Fibroblast of mammary gland (primary cell): ENCODE data around the gene NTS.

ENCODE experiments used
- DNase-seq: peaks from one replicate; pipeline ENCODE4 v3.0.0-alpha.2; 2010; ENCODE audit warnings: low read depth
- H3K4me3 ChIP-seq: 2 replicates; pipeline ENCODE4 v1.5.1; 2011; ENCODE audit warnings: low read depth, mild to moderate bottlenecking, low read length, moderate library complexity; ENCODE audit not compliant: control insufficient read depth
- TF ChIP-seq, protein P1 (sequence below): conservative IDR thresholded peaks from 2 replicates; pipeline ENCODE4 v1.5.1; 2011; ENCODE audit warnings: low read depth, low read length, inconsistent platforms; ENCODE audit not compliant: control insufficient read depth, insufficient read depth

The NTS gene

DNA sequence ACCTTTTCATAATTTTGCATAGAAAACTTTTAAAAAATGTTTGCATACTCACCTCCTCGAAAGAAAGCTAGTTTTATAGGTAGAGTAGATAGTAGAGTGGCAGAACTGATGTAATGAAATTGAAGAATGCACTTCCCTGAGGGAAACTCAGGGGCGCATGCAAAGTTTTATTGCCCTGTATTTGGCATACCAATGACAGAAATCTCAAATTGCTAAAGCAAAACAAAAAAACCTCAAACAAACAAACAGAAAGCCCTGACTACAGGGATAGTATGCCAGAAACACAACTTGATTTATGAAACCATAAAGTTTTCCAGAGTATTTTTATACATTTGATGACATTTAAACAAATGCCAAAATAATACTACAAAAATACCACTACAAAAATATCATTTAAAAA is 39.7 kb upstream of the NTS start:
- H3K4me3 ChIP-seq = no peak overlapping the region
- no peak for DNase-seq
- TF ChIP-seq, protein P1, sequence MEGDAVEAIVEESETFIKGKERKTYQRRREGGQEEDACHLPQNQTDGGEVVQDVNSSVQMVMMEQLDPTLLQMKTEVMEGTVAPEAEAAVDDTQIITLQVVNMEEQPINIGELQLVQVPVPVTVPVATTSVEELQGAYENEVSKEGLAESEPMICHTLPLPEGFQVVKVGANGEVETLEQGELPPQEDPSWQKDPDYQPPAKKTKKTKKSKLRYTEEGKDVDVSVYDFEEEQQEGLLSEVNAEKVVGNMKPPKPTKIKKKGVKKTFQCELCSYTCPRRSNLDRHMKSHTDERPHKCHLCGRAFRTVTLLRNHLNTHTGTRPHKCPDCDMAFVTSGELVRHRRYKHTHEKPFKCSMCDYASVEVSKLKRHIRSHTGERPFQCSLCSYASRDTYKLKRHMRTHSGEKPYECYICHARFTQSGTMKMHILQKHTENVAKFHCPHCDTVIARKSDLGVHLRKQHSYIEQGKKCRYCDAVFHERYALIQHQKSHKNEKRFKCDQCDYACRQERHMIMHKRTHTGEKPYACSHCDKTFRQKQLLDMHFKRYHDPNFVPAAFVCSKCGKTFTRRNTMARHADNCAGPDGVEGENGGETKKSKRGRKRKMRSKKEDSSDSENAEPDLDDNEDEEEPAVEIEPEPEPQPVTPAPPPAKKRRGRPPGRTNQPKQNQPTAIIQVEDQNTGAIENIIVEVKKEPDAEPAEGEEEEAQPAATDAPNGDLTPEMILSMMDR = no peak

DNA sequence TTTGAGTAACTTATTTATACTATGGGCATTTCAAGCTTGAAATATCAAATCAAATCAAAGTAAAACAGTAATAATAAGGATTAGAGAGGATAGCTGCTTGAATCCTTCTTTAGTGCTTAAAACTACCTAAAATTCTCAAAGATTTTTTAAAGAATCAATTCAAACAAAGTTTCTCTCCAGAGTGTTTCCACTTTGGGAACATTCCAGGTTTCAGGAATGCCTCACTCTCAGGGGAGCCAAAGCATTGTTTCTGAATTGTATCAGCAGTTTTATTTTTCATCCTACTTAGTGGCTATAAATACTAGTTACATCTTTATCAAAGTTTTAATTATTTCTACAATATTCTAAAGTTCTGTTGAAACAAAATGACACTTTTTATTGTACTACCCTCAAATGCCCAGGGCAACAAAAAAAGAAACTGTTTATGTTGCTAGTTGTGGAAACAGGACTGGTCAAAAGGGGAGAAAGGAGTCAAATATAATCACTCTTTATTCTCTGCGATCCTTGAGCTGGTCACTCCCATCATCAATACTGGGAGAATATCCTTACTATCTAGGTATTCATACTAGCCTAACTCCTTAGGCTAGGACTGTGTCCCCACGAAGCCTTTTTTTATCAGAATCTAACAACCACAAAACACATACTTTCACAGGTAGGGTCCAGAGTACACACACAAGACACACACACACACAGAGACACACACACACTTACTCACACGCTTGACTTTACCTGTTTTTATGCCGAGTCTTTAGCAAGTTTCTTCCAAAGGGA is 38.5 kb upstream of the NTS start:
- peak overlapping the region; percentile 48 for H3K4me3 ChIP-seq
- DNase-seq = peak; percentile 54
- TF ChIP-seq, protein P1 = no peak

DNA sequence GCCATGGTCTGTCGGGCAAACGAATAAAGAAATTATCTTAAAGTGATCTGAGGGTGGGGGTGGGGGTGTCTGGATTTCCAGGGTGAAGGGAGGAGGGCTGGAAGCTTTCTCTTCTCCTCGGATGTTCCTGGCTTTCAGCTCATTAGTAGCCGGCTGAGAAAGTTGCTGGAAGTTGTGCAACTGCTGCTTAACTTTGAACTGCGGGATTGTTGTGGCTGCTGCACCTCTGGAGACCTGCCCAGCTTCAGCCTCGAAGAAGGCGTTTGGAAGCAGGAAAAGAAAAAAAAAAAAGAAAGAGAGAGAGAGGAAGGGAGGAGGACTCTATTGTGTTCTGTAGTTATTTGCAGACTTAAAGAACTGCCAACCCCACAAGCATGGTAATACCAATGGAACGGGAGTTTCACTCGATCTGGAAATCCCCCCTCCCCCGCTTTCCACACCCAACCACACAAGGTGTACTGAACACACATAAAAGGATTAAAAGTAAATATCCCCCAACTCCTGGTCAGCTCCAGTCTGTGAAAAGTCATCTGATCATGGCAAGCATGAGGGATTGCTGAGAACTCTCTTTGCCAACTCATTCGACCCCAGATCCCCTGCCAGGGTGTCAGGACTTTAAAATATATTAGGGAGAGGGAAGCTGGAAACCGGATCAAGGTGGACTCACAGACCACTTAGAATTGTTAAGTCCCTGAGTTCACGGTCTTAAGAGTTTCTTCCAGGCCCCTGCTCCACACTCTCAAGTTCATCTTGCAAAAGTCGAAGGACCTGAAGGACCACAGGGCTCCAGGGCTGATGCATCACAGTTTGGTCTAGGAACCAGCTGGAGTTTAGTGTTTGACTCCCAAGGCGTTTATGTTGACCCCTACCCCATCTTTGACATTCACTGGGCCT is 37.7 kb upstream of the NTS start, which contains the start of gene RASSF9:
TSS of gene RASSF9 (minus strand) at position 213 of the 894 bp plus-strand sequence. CDS start at position 5, 208 bp downstream.
- TF ChIP-seq, protein P1 = no peak
- DNase-seq = peak; percentile 85
- peak within 1 kb of the TSS; percentile 48 for H3K4me3 ChIP-seq

- no peak overlapping the region for H3K4me3 ChIP-seq
- no peak for DNase-seq
These were observed 30.3 kb upstream of the NTS start for GRCh38 chr12:85843606-85844310.

DNA sequence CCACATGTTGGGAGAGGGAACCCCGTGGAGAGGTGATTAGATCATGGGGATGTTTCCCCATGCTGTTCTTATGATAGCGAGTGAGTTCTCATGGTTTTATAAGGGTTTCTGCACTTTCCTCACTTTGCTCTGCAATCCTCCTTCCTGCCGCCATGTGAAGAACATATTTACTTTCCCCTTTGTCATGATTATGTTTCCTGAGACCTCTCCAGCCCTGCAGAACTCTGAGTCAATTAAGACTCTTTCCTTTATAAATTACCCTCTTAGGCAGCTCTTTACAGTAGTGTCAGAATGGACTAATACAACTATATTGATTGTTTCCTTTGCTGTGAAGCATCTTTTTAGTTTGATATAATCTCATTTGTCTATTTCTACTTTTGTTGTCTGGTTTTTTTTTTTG is 24.8 kb upstream of the NTS start:
- H3K4me3 ChIP-seq = no peak overlapping the region
- DNase-seq = no peak
- TF ChIP-seq, protein P1 = no peak

More at GRCh38 chr12:85843606-85844310, 30.3 kb upstream of the NTS start:
- TF ChIP-seq, protein P1 = no peak

GRCh38 chr12:85855305-85855704 is 18.8 kb upstream of the NTS start:
- TF ChIP-seq, protein P1 = no peak
- H3K4me3 ChIP-seq = no peak overlapping the region
- no peak for DNase-seq
